WTC11 (cell line): ENCODE data around the gene NETO1. TPM values are rescaled to one million over a fixed set of nuclear protein-coding genes. Genes with fewer than 3 reads are reported as not detected.
A peak's percentile ranks its signal among the peaks of the same experiment; 100 is the strongest.

Experiments
- ATAC-seq: fragments of 200-7000 bp; cut with Tn5 transposase; 2 replicates; pipeline ENCODE4 v1.10.0; 2021; ENCODE audit warnings: mild to moderate bottlenecking, moderate library complexity
- CTCF ChIA-PET: fragments of 300-600 bp; sonication (Branson Sonifier 250); formaldehyde crosslinking; loops from one replicate; lab custom pipeline; 2021; ENCODE audit warnings: antibody characterized with exemption; lab: Charles Lee
- POLR2A ChIA-PET: fragments of 350-600 bp; sonication (Branson Sonifier 250); formaldehyde crosslinking; loops from one replicate; lab custom pipeline; 2021; ENCODE audit warnings: antibody characterized with exemption; lab: Charles Lee
- DNase-seq: peaks from one replicate; pipeline ENCODE4 v3.0.0; 2021; ENCODE audit warnings: low spot score
- H3K27ac Mint-ChIP-seq: 2 replicates; pipeline ENCODE4 v1.8.0; 2021; ENCODE audit warnings: mixed read lengths
- H3K27me3 Mint-ChIP-seq: 2 replicates; pipeline ENCODE4 v1.8.0; 2021; ENCODE audit warnings: low read depth, mild to moderate bottlenecking, moderate library complexity, mixed read lengths
- H3K36me3 Mint-ChIP-seq: 2 replicates; pipeline ENCODE4 v1.8.0; 2021; ENCODE audit warnings: mixed read lengths
- H3K4me1 Mint-ChIP-seq: 2 replicates; pipeline ENCODE4 v1.8.0; 2022; ENCODE audit warnings: mixed read lengths
- H3K4me3 Mint-ChIP-seq: 2 replicates; pipeline ENCODE4 v1.8.0; 2021; ENCODE audit warnings: mild to moderate bottlenecking, moderate library complexity, mixed read lengths
- H3K9me3 Mint-ChIP-seq: 2 replicates; pipeline ENCODE4 v1.8.0; 2021; ENCODE audit warnings: mixed read lengths
- ATF2 ChIP-seq: sonication (generic); formaldehyde crosslinking; IDR thresholded peaks from 2 replicates; pipeline ENCODE4 v1.8.1; 2022; ENCODE audit warnings: low read depth, missing genetic modification reagents, borderline replicate concordance
- ATF3 ChIP-seq: sonication (generic); formaldehyde crosslinking; conservative IDR thresholded peaks from 2 replicates; pipeline ENCODE4 v1.8.1; 2022; ENCODE audit warnings: mild to moderate bottlenecking, missing genetic modification reagents
- ATF6 ChIP-seq: sonication (generic); formaldehyde crosslinking; IDR thresholded peaks from 2 replicates; pipeline ENCODE4 v1.8.1; 2023; ENCODE audit warnings: mild to moderate bottlenecking, missing genetic modification reagents
- E2F4 ChIP-seq: sonication (generic); formaldehyde crosslinking; IDR thresholded peaks from 2 replicates; pipeline ENCODE4 v1.8.1; 2022; ENCODE audit warnings: low read depth, mild to moderate bottlenecking, moderate library complexity, missing genetic modification reagents, borderline replicate concordance
- E2F5 ChIP-seq: sonication (generic); formaldehyde crosslinking; IDR thresholded peaks from 2 replicates; pipeline ENCODE4 v1.8.1; 2022; ENCODE audit warnings: mild to moderate bottlenecking, moderate library complexity, missing genetic modification reagents
- ERG ChIP-seq: fragments of 250-450 bp; sonication (Bioruptor Pico); IDR thresholded peaks from 2 replicates; pipeline ENCODE4 v1.8.0; 2021; ENCODE audit warnings: mild to moderate bottlenecking
- GABPB1 ChIP-seq: sonication (generic); formaldehyde crosslinking; IDR thresholded peaks from 2 replicates; pipeline ENCODE4 v1.8.1; 2023; ENCODE audit warnings: mild to moderate bottlenecking, missing genetic modification reagents
- MXD4 ChIP-seq: fragments of 250-450 bp; sonication (Bioruptor Pico); IDR thresholded peaks from 2 replicates; pipeline ENCODE4 v1.8.0; 2021; ENCODE audit warnings: mild to moderate bottlenecking, moderate library complexity, borderline replicate concordance
- MYBL2 ChIP-seq: sonication (generic); formaldehyde crosslinking; IDR thresholded peaks from 2 replicates; pipeline ENCODE4 v1.8.1; 2023; ENCODE audit warnings: mild to moderate bottlenecking, moderate library complexity, missing genetic modification reagents
- NR1H2 ChIP-seq: sonication (generic); formaldehyde crosslinking; IDR thresholded peaks from 2 replicates; pipeline ENCODE4 v1.9.0; 2021; ENCODE audit warnings: mild to moderate bottlenecking, moderate library complexity, missing genetic modification reagents
- NR2C2 ChIP-seq: sonication (generic); formaldehyde crosslinking; IDR thresholded peaks from 2 replicates; pipeline ENCODE4 v1.8.0; 2022; ENCODE audit warnings: mild to moderate bottlenecking, missing genetic modification reagents
- SP1 ChIP-seq: sonication (generic); formaldehyde crosslinking; conservative IDR thresholded peaks from 2 replicates; pipeline ENCODE4 v1.8.1; 2022; ENCODE audit warnings: missing genetic modification reagents
- STAT6 ChIP-seq: sonication (generic); formaldehyde crosslinking; conservative IDR thresholded peaks from 2 replicates; pipeline ENCODE4 v1.8.1; 2023; ENCODE audit warnings: mild to moderate bottlenecking, low read depth, missing genetic modification reagents, moderate library complexity
- USF1 ChIP-seq: sonication (generic); formaldehyde crosslinking; IDR thresholded peaks from 2 replicates; pipeline ENCODE4 v1.8.0; 2022; ENCODE audit warnings: mild to moderate bottlenecking, missing genetic modification reagents
- ZBTB21 ChIP-seq: sonication (generic); formaldehyde crosslinking; IDR thresholded peaks from 2 replicates; pipeline ENCODE4 v1.8.1; 2023; ENCODE audit warnings: mild to moderate bottlenecking, missing genetic modification reagents, borderline replicate concordance
- ZNF138 ChIP-seq: sonication (generic); formaldehyde crosslinking; conservative IDR thresholded peaks from 2 replicates; pipeline ENCODE4 v1.8.1; 2022; ENCODE audit warnings: mild to moderate bottlenecking, moderate library complexity, missing genetic modification reagents
- ZNF263 ChIP-seq: sonication (generic); formaldehyde crosslinking; IDR thresholded peaks from 2 replicates; pipeline ENCODE4 v1.8.1; 2022; ENCODE audit warnings: low read depth, mild to moderate bottlenecking, moderate library complexity, missing genetic modification reagents
- ZNF416 ChIP-seq: fragments of 250-450 bp; sonication (Bioruptor Pico); IDR thresholded peaks from 2 replicates; pipeline ENCODE4 v1.9.0; 2021; ENCODE audit warnings: mild to moderate bottlenecking, inconsistent platforms
- total RNA-seq: library from RNA; stranded (reverse); gene quantifications from 3 replicates; pipeline ENCODE4 v1.2.3, GENCODE V29; 2021

The NETO1 gene
- total RNA-seq, 1 experiment from 2014 or later = 33.1 TPM

GRCh38 chr18:72822202-72822601, 45.6 kb downstream of the NETO1 start:
- H3K4me1 Mint-ChIP-seq = peaks cover 7% of the 10 kb centered on the region
- no peaks in the 10 kb centered on the region for H3K27me3 Mint-ChIP-seq
- TF ChIP-seq ZNF263 (CRISPR knock-in tag) (no peak), STAT6 (CRISPR knock-in tag) (no peak), E2F4 (no peak)
- TF ChIP-seq, all 79 proteins: peak for 0
- POLR2A ChIA-PET = no interaction called here
- H3K4me3 Mint-ChIP-seq = no peak overlapping the region
- CTCF ChIA-PET = no interaction called here
- no peak for DNase-seq
- H3K9me3 Mint-ChIP-seq = no peaks in the 10 kb centered on the region
- H3K27ac Mint-ChIP-seq = no peak overlapping the region
- H3K36me3 Mint-ChIP-seq = no peaks in the 10 kb centered on the region; the same call in 1 of the 2 replicates
- no peak for ATAC-seq

GRCh38 chr18:72820571-72820970, 47.2 kb downstream of the NETO1 start:
- CTCF ChIA-PET = no interaction called here
- ATAC-seq (no peak), DNase-seq (no peak)
- H3K4me3 Mint-ChIP-seq = no peak overlapping the region
- no peak for TF ChIP-seq ZNF138 (CRISPR knock-in tag)
- no peaks in the 10 kb centered on the region; the same call in 1 of the 2 replicates for H3K36me3 Mint-ChIP-seq
- peak overlapping the region; percentile 33; the same call in 1 of the 2 replicates for H3K27ac Mint-ChIP-seq
- no peaks in the 10 kb centered on the region for H3K9me3 Mint-ChIP-seq
- POLR2A ChIA-PET = no interaction called here
- H3K4me1 Mint-ChIP-seq = peaks cover 19% of the 10 kb centered on the region
- H3K27me3 Mint-ChIP-seq = no peaks in the 10 kb centered on the region

- DNase-seq = no peak
- no peak for ATAC-seq
- Mint-ChIP-seq H3K27me3 (no peaks in the 10 kb centered on the region), H3K4me3 (no peak overlapping the region), H3K9me3 (no peaks in the 10 kb centered on the region), H3K27ac (no peak overlapping the region), H3K4me1 (peaks cover 19% of the 10 kb centered on the region), H3K36me3 (no peaks in the 10 kb centered on the region; the same call in 1 of the 2 replicates)
- POLR2A ChIA-PET = no interaction called here
- CTCF ChIA-PET = no interaction called here
- no peak for TF ChIP-seq MYBL2 (CRISPR knock-in tag)
- no peak for TF ChIP-seq MXD4 (CRISPR knock-in tag)
- no peak for TF ChIP-seq ERG (CRISPR knock-in tag)
- no peak for TF ChIP-seq NR1H2 (CRISPR knock-in tag)
- TF ChIP-seq ATF3 (CRISPR knock-in tag) = no peak
- TF ChIP-seq ATF6 (CRISPR knock-in tag) = no peak
- no peak for TF ChIP-seq ZBTB21 (CRISPR knock-in tag)
- no peak for TF ChIP-seq SP1 (CRISPR knock-in tag)
- TF ChIP-seq E2F5 (CRISPR knock-in tag) = no peak
- TF ChIP-seq ATF2 (CRISPR knock-in tag) = no peak
- TF ChIP-seq USF1 (CRISPR knock-in tag) = no peak
- TF ChIP-seq ZNF416 = no peak
- no peak for TF ChIP-seq NR2C2 (CRISPR knock-in tag)
- TF ChIP-seq GABPB1 (CRISPR knock-in tag) = no peak
These were observed 48.7 kb downstream of the NETO1 start for GRCh38 chr18:72819050-72819449.
